Endothelial cell of umbilical vein (primary cell): Measurements from ENCODE around the gene GABARAPL1. TPM values are rescaled to one million over a fixed set of nuclear protein-coding genes. Genes with fewer than 3 reads are reported as not detected.

Experiments
- BruUV-seq: library from RNA; stranded (reverse); fragments of 400-500 nt; replicated peaks from 2 replicates; lab custom pipeline; 2021; lab: Mats Ljungman, UMichigan
- CTCF ChIA-PET: fragments of 300-600, 350-600 bp; sonication (Branson Sonifier 250); formaldehyde crosslinking; loops from one replicate; lab custom pipeline; 2021; ENCODE audit warnings: antibody characterized with exemption, inconsistent platforms; lab: Charles Lee
- POLR2A ChIA-PET: fragments of 300-600, 350-600 bp; sonication (Branson Sonifier 250); formaldehyde crosslinking; loops from one replicate; lab custom pipeline; 2021; ENCODE audit warnings: antibody characterized with exemption, inconsistent platforms; lab: Charles Lee
- DNase-seq: peaks from one replicate; pipeline ENCODE4 v3.0.0-alpha.2; 2011; ENCODE audit warnings: low read depth, low spot score
- FAIRE-seq: peaks from 2 replicates; lab custom pipeline; 2011; peaks lifted over from hg19 to GRCh38; lab: Jason Lieb, UNC
- H2AFZ ChIP-seq: 2 replicates; pipeline ENCODE4 v1.6.0; 2012; ENCODE audit warnings: low read depth, low read length, control low read depth, inconsistent platforms
- H3K27ac ChIP-seq: 2 replicates; pipeline ENCODE4 v1.5.1; 2011; ENCODE audit warnings: low read depth, mild to moderate bottlenecking, control low read depth, low read length, moderate library complexity; ENCODE audit not compliant: insufficient read depth
- H3K27me3 ChIP-seq, 2 experiments: 2 replicates each; pipeline versions ENCODE4 v1.6.0 to v1.6.1; 2011; ENCODE audit warnings: low read length in 2 of 2, mixed read lengths in 1 of 2; ENCODE audit not compliant: control insufficient read depth in 2 of 2, insufficient read depth in 2 of 2
- H3K36me3 ChIP-seq, 2 experiments: 2 replicates in 1 of 2; 3 replicates in 1 of 2; pipeline ENCODE4 v1.5.1; 2011; ENCODE audit warnings: low read length in 2 of 2, mild to moderate bottlenecking in 1 of 2, moderate library complexity in 1 of 2; ENCODE audit not compliant: control insufficient read depth in 2 of 2, insufficient read depth in 2 of 2; ENCODE audit errors: extremely low read depth in 1 of 2
- H3K4me1 ChIP-seq: 3 replicates; pipeline ENCODE4 v1.5.1; 2011; ENCODE audit warnings: mild to moderate bottlenecking, low read length; ENCODE audit not compliant: control insufficient read depth, insufficient read depth; ENCODE audit errors: extremely low read depth
- H3K4me2 ChIP-seq: 2 replicates; pipeline ENCODE4 v1.6.1; 2011; ENCODE audit warnings: low read length, control low read depth, mixed read lengths; ENCODE audit not compliant: insufficient read depth
- H3K4me3 ChIP-seq, 3 experiments: fragments of 200-600 bp in 1 of 3; sonication (generic), shearing (Covaris generic) in 1 of 3; replicated peaks in 1 of 3; 2 replicates each; pipeline ENCODE4 v1.5.1; 2011 to 2016; ENCODE audit warnings: control low read depth in 3 of 3, low read length in 3 of 3, mild to moderate bottlenecking in 2 of 3, inconsistent platforms in 1 of 3, low read depth in 1 of 3, moderate library complexity in 1 of 3; ENCODE audit not compliant: insufficient read depth in 1 of 3
- H3K79me2 ChIP-seq: 2 replicates; pipeline ENCODE4 v1.6.0; 2012; ENCODE audit warnings: low read length, inconsistent platforms; ENCODE audit not compliant: control insufficient read depth, insufficient read depth
- H3K9ac ChIP-seq: replicated peaks from 2 replicates; pipeline ENCODE3; 2011; ENCODE audit warnings: low read length, control low read depth; ENCODE audit not compliant: insufficient read depth; ENCODE audit errors: extremely low read depth
- H3K9me1 ChIP-seq: replicated peaks from 3 replicates; pipeline ENCODE4 v1.6.0; 2011; ENCODE audit warnings: mild to moderate bottlenecking, low read length; ENCODE audit not compliant: control insufficient read depth, insufficient read depth; ENCODE audit errors: extremely low read depth
- H3K9me3 ChIP-seq: replicated peaks from 2 replicates; pipeline ENCODE4 v1.5.1; 2012; ENCODE audit warnings: low read length, inconsistent platforms; ENCODE audit not compliant: control insufficient read depth, insufficient read depth
- H4K20me1 ChIP-seq: replicated peaks from 2 replicates; pipeline ENCODE3; 2011; ENCODE audit warnings: mild to moderate bottlenecking, low read length; ENCODE audit not compliant: control insufficient read depth, insufficient read depth; ENCODE audit errors: extremely low read depth
- CTCF ChIP-seq, 2 donors: IDR thresholded peaks; 1 replicate in 1 of 2; 2 replicates in 1 of 2; pipeline ENCODE4 v1.5.1; 2011; ENCODE audit warnings: low read length in 2 of 2, mild to moderate bottlenecking in 2 of 2, moderate library complexity in 2 of 2, control low read depth in 1 of 2, inconsistent platforms in 1 of 2, low read depth in 1 of 2; ENCODE audit not compliant: insufficient read depth in 1 of 2; ENCODE audit errors: extremely low read depth in 1 of 2
- EZH2 ChIP-seq: IDR thresholded peaks from 2 replicates; pipeline ENCODE4 v1.6.1; 2012; ENCODE audit warnings: borderline replicate concordance, low read depth, mild to moderate bottlenecking, moderate library complexity, low read length, inconsistent platforms; ENCODE audit not compliant: severe bottlenecking
- FOS ChIP-seq: IDR thresholded peaks from 2 replicates; pipeline ENCODE4 v1.6.1; 2011; ENCODE audit warnings: mild to moderate bottlenecking, low read length, moderate library complexity, borderline replicate concordance; ENCODE audit not compliant: insufficient read depth
- MYC ChIP-seq: IDR thresholded peaks from one replicate; pipeline ENCODE4 v1.6.1; 2011; ENCODE audit warnings: mild to moderate bottlenecking, low read depth, low read length
- POLR2A ChIP-seq: IDR thresholded peaks from 2 replicates; pipeline ENCODE4 v1.6.1; 2012; ENCODE audit warnings: low read depth, mild to moderate bottlenecking, control low read depth, low read length
- POLR2AphosphoS5 ChIP-seq: IDR thresholded peaks from 2 replicates; pipeline ENCODE4 v1.6.1; 2012; ENCODE audit warnings: low read depth, mild to moderate bottlenecking, control low read depth, low read length, moderate library complexity; ENCODE audit not compliant: insufficient read depth
- dilution Hi-C: fragments of 300-500 bp; cut with MboI; formaldehyde crosslinking; loops from one replicate; pipeline ENCODE4 v1.15.0; 2019; ENCODE audit warnings: low sequenced_read_pairs; ENCODE audit not compliant: extremely low pct_ligation_motif_present
- intact Hi-C: fragments of 100-400 bp; cut with micrococcal nuclease; formaldehyde crosslinking; loops from one replicate; pipeline ENCODE4 v1.10.0; 2022
- polyA plus RNA-seq, 4 experiments: library from polyadenylated mRNA; depleted of rRNA in 3 of 4; stranded (reverse) in 3 of 4; unstranded in 1 of 4; fragments of >200 nt; gene quantifications; 2 replicates each; pipeline versions ENCODE4 v1.2.1 to v1.2.3, GENCODE V29; 2011 to 2012; ENCODE audit warnings: missing spikeins in 1 of 4
- total RNA-seq: library from RNA; stranded (reverse); gene quantifications from 2 replicates; pipeline ENCODE4 v1.2.3, GENCODE V29; 2021
- TF ChIP-seq, protein P1 (sequence below): IDR thresholded peaks from 2 replicates; pipeline ENCODE4 v1.6.1; 2011; ENCODE audit not compliant: insufficient read depth, insufficient read length

The GABARAPL1 gene
- total and polyA plus RNA-seq, 2 donors (not counting 3 experiments of a cell fraction or from before 2014, with no cell fraction given) = 59.4 to 65.6 TPM

DNA sequence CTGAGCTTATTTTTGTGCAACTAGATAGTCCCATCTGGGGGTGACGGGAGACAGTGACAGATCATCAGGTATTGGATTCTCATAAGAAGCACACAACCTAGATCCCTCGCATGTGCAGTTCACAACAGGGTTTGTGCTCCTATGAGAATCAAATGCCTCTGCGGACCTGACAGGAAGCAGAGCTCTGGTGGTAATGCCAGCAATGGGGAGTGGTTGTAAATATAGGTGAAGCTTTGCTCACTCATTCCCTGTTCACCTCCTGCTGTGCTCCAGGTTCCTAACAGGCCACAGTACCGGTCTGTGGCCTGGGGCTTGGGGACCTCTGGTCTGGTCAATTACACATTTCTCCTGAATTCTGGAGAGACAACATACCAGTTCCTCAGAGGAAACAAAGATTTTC is 39.0 kb downstream of the GABARAPL1 start:
- dilution Hi-C loops (no loop called here), intact Hi-C loops (no loop called here)
- no peaks in the 10 kb centered on the region for H3K27me3 ChIP-seq
- no peak overlapping the region for H3K9ac ChIP-seq
- CTCF ChIA-PET = interaction anchor here (0.7 to 2.0 kb wide), 2 partner anchors 79 to 311 kb away, joined by 3 to 5 read pairs; no protein-coding TSS in a partner anchor
- H3K9me1 ChIP-seq = no peaks in the 10 kb centered on the region
- TF ChIP-seq EZH2 (no peak), FOS (no peak), CTCF (IDR thresholded peaks at IDR 0.05; ENCODE audit: extremely low read depth in 1 of 2, insufficient read depth in 1 of 2, low read depth in 1 of 2, low read length in 2 of 2) (no peak), POLR2A (no peak), POLR2AphosphoS5 (no peak), MYC (no peak)
- TF ChIP-seq, protein P1, sequence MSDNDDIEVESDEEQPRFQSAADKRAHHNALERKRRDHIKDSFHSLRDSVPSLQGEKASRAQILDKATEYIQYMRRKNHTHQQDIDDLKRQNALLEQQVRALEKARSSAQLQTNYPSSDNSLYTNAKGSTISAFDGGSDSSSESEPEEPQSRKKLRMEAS = no peak
- BruUV-seq = no TSS peak
- H3K4me3 ChIP-seq = no peak overlapping the region
- DNase-seq (no peak), FAIRE-seq (no peak)
- no peaks in the 10 kb centered on the region for H3K9me3 ChIP-seq
- no peak overlapping the region for H3K27ac ChIP-seq
- no peaks in the 10 kb centered on the region for H4K20me1 ChIP-seq
- H3K79me2 ChIP-seq = no peaks in the 10 kb centered on the region
- no peaks in the 10 kb centered on the region for H3K4me1 ChIP-seq
- POLR2A ChIA-PET = no interaction called here
- H2AFZ ChIP-seq = no peak overlapping the region
- no peak overlapping the region for H3K4me2 ChIP-seq
- H3K36me3 ChIP-seq = no peaks in the 10 kb centered on the region
